Measurements from ENCODE around the gene PRKCQ. TPM values are rescaled to one million over a fixed set of nuclear protein-coding genes. Genes with fewer than 3 reads are reported as not detected.

The PRKCQ gene
- total and polyA plus RNA-seq, 3 experiments from 2014 or later, result 44.1 to 55.3 (median 46.7) TPM

DNA sequence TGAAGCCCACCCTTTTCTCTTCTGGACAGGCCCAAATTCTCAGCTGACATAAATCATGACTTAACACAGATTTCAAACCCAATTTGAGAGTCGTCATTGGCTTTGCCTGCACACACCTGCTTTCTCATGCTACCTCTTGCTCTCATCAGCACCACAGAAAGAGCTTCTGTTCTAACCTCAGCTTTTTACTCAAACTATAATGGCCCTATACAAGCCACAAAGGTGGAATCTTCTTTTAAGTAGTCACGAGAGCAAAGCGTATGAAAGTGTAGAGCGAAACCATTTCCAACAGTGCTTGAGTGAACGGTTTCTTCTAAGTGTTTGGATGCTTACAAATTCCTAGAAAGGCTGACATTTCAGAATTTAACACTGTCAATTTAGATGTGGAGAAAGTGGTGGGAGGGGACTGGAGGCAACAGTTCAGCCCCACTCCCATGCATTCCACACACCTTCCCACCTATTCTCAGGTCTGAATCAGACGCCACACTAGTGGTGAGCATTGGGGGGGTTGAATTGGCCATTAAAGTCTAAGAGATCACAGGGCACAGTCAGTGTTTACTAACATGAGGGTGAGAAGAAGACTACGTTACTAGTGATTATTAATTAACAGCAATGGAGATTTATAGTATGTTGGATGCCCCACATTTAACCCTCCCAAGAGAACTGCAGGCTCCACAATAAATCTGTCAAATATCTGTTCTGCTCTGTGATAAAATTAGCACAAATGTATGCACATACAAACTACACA, 114.0 kb downstream of the PRKCQ start:
- POLR2A ChIA-PET, result no interaction called here
- Mint-ChIP-seq H3K9me3 (peaks cover 0 to 1% (median 0%) of the 10 kb centered on the region in 5 donors), H3K36me3 (peaks cover 40 to 95% (median 40%) of the 10 kb centered on the region in 3 donors), H3K4me1 (peaks cover 20 to 36% (median 27%) of the 10 kb centered on the region in 3 donors), H3K27me3 (peaks cover 0 to 1% of the 10 kb centered on the region in 2 donors), H3K27ac (peak overlapping the region in 6 of 8 donors; percentile 9 to 71 (median 42)), H3K4me3 (no peak overlapping the region)
- CTCF ChIA-PET, result interaction anchor here (0.6 to 1.2 kb wide), 4 partner anchors 20 to 1600 kb away, joined by 3 to 5 read pairs (median 4); no protein-coding TSS in a partner anchor
- no peaks in the 10 kb centered on the region for H3K27me3 ChIP-seq (ENCODE audit: insufficient read depth, low read length, poor library complexity, severe bottlenecking)
- no peak overlapping the region for H3K4me3 ChIP-seq (ENCODE audit: low read length)
- H3K9me3 ChIP-seq (ENCODE audit: low read length), result no peaks in the 10 kb centered on the region
- H3K4me1 ChIP-seq (ENCODE audit: insufficient read depth, low read length), result no peaks in the 10 kb centered on the region
- DNase-seq, result no peak
- peaks cover 53% of the 10 kb centered on the region for H3K36me3 ChIP-seq (ENCODE audit: insufficient read depth, low read length)
- H3K27ac ChIP-seq (ENCODE audit: low read depth, low read length), result no peak overlapping the region

DNA sequence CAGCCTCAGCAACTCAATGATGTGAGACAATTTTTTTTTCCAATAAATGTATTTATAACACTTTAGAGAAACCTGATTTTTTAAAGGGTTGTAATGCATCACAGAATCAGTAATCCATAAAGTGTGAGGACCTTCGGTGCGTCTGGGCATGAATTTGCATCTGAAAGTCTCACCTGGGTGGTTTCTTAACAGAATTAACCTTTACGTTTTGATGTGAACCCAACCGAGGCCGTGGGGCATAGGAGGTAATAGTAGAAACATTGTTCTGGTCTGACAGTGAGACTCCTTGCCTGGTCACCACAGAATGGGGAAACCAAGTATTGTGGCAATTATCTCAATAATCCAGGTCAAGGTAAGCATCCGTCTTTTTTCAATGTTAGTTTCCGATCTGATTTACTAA, 114.6 kb downstream of the PRKCQ start:
- H3K4me3 ChIP-seq (ENCODE audit: low read length), result no peak overlapping the region
- no peak overlapping the region for H3K4me3 Mint-ChIP-seq
- ChIA-PET POLR2A (no interaction called here), CTCF (no interaction called here)
- DNase-seq, result no peak
- no peaks in the 10 kb centered on the region for H3K9me3 ChIP-seq (ENCODE audit: low read length)
- H3K9me3 Mint-ChIP-seq, result peaks cover 0 to 2% (median 0%) of the 10 kb centered on the region in 5 donors
- H3K27me3 Mint-ChIP-seq, result peaks cover 0 to 6% of the 10 kb centered on the region in 2 donors
- no peaks in the 10 kb centered on the region for H3K4me1 ChIP-seq (ENCODE audit: insufficient read depth, low read length)
- peaks cover 58% of the 10 kb centered on the region for H3K36me3 ChIP-seq (ENCODE audit: insufficient read depth, low read length)
- H3K27ac Mint-ChIP-seq, result peak overlapping the region in 6 of 8 donors; percentile 9 to 71 (median 41)
- H3K27me3 ChIP-seq (ENCODE audit: insufficient read depth, low read length, poor library complexity, severe bottlenecking), result no peaks in the 10 kb centered on the region
- peaks cover 20 to 35% (median 27%) of the 10 kb centered on the region in 3 donors for H3K4me1 Mint-ChIP-seq
- peaks cover 42 to 95% (median 43%) of the 10 kb centered on the region in 3 donors for H3K36me3 Mint-ChIP-seq
- H3K27ac ChIP-seq (ENCODE audit: low read depth, low read length), result no peak overlapping the region

DNA sequence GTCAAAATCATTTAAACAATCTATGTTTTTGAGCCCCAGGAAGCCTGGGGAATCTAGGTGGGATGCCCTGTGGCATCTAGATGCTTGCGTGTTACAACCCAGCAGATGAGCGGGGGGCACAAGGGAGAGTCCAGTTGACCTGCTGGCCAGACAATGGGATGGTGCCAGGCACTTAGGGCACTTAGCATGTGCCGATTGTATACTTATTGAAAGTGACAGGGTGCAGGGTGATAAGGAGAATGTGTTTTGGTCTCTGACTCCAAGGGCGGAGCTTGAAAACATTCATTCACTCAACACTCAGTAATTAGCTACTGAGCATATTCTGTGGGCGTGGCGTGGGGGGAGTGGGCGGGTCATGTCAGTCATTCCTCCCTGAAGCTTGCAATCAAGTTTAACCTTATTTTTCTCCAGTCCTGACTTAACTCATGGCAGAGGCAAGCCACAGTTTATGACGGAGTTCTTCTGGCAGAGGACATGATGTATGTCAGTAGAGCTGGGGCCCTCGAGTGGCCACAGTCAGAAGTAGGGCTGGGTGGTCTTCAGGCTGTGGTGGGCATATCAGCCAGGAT, 115.1 kb downstream of the PRKCQ start:
- Mint-ChIP-seq H3K4me3 (no peak overlapping the region), H3K36me3 (peaks cover 42 to 94% (median 46%) of the 10 kb centered on the region in 3 donors), H3K9me3 (peaks cover 0 to 2% (median 0%) of the 10 kb centered on the region in 5 donors), H3K4me1 (peaks cover 16 to 30% (median 27%) of the 10 kb centered on the region in 3 donors), H3K27me3 (peaks cover 0 to 6% of the 10 kb centered on the region in 2 donors), H3K27ac (peak overlapping the region in 2 of 8 donors; percentile 11 to 34)
- CTCF ChIA-PET, result no interaction called here
- POLR2A ChIA-PET, result no interaction called here
- no peak overlapping the region for H3K27ac ChIP-seq (ENCODE audit: low read depth, low read length)
- H3K4me1 ChIP-seq (ENCODE audit: insufficient read depth, low read length), result no peaks in the 10 kb centered on the region
- no peak for DNase-seq
- H3K27me3 ChIP-seq (ENCODE audit: insufficient read depth, low read length, poor library complexity, severe bottlenecking), result no peaks in the 10 kb centered on the region
- no peaks in the 10 kb centered on the region for H3K9me3 ChIP-seq (ENCODE audit: low read length)
- no peak overlapping the region for H3K4me3 ChIP-seq (ENCODE audit: low read length)
- peaks cover 63% of the 10 kb centered on the region for H3K36me3 ChIP-seq (ENCODE audit: insufficient read depth, low read length)

DNA sequence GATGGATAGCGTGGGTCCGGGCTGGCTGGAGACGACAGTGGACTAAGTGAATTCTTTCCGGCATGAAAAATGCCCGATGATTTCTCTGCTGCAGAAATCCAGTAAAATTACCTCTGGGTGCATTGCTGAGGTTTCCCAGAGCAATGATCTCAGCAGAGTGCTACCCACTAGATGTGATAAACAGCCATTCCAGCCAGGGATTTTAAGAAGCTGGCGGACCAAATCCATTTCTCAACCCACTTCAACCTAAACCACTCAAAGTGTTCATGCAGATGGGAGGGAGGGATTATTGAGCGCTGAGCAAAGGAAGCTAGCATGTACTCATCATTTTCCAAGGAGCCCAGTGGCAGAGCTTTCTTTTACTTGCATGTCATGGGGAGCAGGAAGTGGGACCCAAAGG, 116.7 kb downstream of the PRKCQ start:
- no peaks in the 10 kb centered on the region for H3K4me1 ChIP-seq (ENCODE audit: insufficient read depth, low read length)
- Mint-ChIP-seq H3K36me3 (peaks cover 45 to 96% (median 55%) of the 10 kb centered on the region in 3 donors), H3K4me1 (peaks cover 22 to 38% (median 36%) of the 10 kb centered on the region in 3 donors), H3K27me3 (peaks cover 0 to 5% of the 10 kb centered on the region in 2 donors), H3K27ac (peak overlapping the region in 1 of 8 donors; percentile 22), H3K9me3 (peaks cover 0 to 2% (median 0%) of the 10 kb centered on the region in 5 donors), H3K4me3 (no peak overlapping the region)
- H3K36me3 ChIP-seq (ENCODE audit: insufficient read depth, low read length), result peaks cover 74% of the 10 kb centered on the region
- no peaks in the 10 kb centered on the region for H3K9me3 ChIP-seq (ENCODE audit: low read length)
- H3K27me3 ChIP-seq (ENCODE audit: insufficient read depth, low read length, poor library complexity, severe bottlenecking), result no peaks in the 10 kb centered on the region
- ChIA-PET POLR2A (interaction anchor here (0.7 to 0.9 kb wide), 2 partner anchors 10 to 12 kb away, joined by 3 read pairs; no protein-coding TSS in a partner anchor), CTCF (interaction anchor here (1.4 kb wide), 2 partner anchors 10 to 138 kb away, joined by 3 to 4 read pairs; no protein-coding TSS in a partner anchor)
- no peak overlapping the region for H3K4me3 ChIP-seq (ENCODE audit: low read length)
- no peak for DNase-seq
- H3K27ac ChIP-seq (ENCODE audit: low read depth, low read length), result no peak overlapping the region

DNA sequence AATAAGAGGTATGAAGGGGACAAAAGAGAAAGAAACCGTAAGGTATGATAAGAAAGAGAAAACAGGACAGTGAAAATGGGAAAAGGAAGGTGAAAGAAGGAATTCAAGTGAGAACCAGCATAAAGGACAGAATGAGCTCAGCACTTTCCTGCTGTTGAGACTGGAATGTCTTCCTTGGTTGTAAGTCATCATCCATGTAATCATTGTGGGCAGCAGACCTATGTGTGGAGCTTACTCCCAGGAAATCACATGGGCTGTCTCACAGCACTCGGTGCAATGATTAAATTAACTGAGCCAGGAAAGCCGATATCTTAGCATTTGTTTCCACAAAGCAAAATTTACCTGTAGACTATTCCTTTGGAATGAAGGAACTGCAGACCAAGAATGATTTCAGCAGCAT, 118.1 kb downstream of the PRKCQ start:
- CTCF ChIA-PET, result interaction anchor here (1.0 kb wide), 1 partner anchor 12 kb away, joined by 3 read pairs; no protein-coding TSS in a partner anchor
- Mint-ChIP-seq H3K36me3 (peaks cover 58 to 96% (median 59%) of the 10 kb centered on the region in 3 donors), H3K27me3 (peaks cover 0 to 5% of the 10 kb centered on the region in 2 donors), H3K4me3 (no peak overlapping the region), H3K27ac (peak overlapping the region in 6 of 8 donors; percentile 1 to 43 (median 10)), H3K4me1 (peaks cover 22 to 39% (median 34%) of the 10 kb centered on the region in 3 donors), H3K9me3 (peaks cover 0 to 2% (median 0%) of the 10 kb centered on the region in 5 donors)
- POLR2A ChIA-PET, result interaction anchor here (0.6 kb wide), 1 partner anchor 12 kb away, joined by 3 read pairs; no protein-coding TSS in a partner anchor
- Histone ChIP-seq H3K27me3 (ENCODE audit: insufficient read depth, low read length, poor library complexity, severe bottlenecking) (no peaks in the 10 kb centered on the region), H3K4me3 (ENCODE audit: low read length) (no peak overlapping the region), H3K36me3 (ENCODE audit: insufficient read depth, low read length) (peaks cover 64% of the 10 kb centered on the region), H3K27ac (ENCODE audit: low read depth, low read length) (no peak overlapping the region), H3K4me1 (ENCODE audit: insufficient read depth, low read length) (no peaks in the 10 kb centered on the region), H3K9me3 (ENCODE audit: low read length) (no peaks in the 10 kb centered on the region)
- DNase-seq, result no peak

DNA sequence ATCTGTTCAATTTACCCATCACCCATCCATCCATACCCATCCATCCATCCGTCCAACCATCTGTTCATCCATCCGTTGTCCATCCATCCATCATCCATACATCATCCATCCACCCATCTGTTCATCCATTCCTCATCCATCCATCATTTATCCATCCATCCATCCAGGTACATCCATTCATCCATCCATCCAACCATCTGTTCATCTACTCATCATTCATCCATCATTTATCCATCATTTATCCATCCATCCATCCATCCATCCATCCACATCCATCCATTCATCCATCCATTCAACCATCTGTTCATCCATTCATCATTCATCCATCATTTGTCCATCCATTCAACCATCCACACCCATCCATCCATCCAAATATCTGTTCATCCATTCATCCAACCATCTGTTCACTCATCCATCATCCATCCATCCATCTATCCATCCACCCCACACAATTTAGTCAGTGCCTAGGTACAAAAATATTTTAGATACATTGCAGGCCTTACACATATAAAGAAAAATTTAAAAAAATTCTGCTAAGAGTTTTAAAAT, 119.1 kb downstream of the PRKCQ start:
- H3K4me1 Mint-ChIP-seq, result peaks cover 23 to 40% (median 30%) of the 10 kb centered on the region in 3 donors
- CTCF ChIA-PET, result no interaction called here
- DNase-seq, result no peak

DNA sequence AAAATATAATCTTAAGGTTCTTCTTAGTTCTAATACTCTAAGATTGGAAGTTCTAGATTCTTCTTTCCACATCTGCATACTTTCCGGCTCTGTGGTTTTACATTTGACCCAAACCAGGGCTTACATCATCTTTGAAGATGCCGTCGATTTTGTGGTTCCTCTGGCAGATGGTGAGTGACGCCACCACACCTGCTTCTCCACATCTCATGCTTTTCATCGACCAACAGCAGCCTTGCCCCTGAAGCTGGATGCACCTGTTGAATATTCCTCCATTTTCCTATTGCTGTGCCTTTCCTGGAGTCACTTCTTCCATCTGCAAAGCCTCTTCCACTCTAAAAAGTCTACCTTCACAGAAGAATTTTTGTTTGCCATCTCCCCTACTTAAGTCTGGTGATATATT, 121.3 kb downstream of the PRKCQ start:
- no peak for DNase-seq
- peaks cover 81% of the 10 kb centered on the region for H3K36me3 ChIP-seq (ENCODE audit: insufficient read depth, low read length)
- Mint-ChIP-seq H3K4me3 (peak overlapping the region in 2 of 7 donors; percentile 15 to 51), H3K27me3 (peaks cover 0 to 5% of the 10 kb centered on the region in 2 donors), H3K36me3 (peaks cover 73 to 96% (median 75%) of the 10 kb centered on the region in 3 donors), H3K27ac (peak overlapping the region; percentile 5 to 95 (median 40)), H3K9me3 (peaks cover 0 to 2% (median 0%) of the 10 kb centered on the region in 5 donors), H3K4me1 (peaks cover 21 to 47% (median 45%) of the 10 kb centered on the region in 3 donors)
- ChIA-PET POLR2A (no interaction called here), CTCF (interaction anchor here (0.8 to 1.5 kb wide), 2 partner anchors 40 to 210 kb away, joined by 3 read pairs; no protein-coding TSS in a partner anchor)
- H3K27me3 ChIP-seq (ENCODE audit: insufficient read depth, low read length, poor library complexity, severe bottlenecking), result no peaks in the 10 kb centered on the region
- H3K4me3 ChIP-seq (ENCODE audit: low read length), result no peak overlapping the region
- H3K9me3 ChIP-seq (ENCODE audit: low read length), result no peaks in the 10 kb centered on the region
- H3K27ac ChIP-seq (ENCODE audit: low read depth, low read length), result no peak overlapping the region
- H3K4me1 ChIP-seq (ENCODE audit: insufficient read depth, low read length), result no peaks in the 10 kb centered on the region

More for the DNA sequence above, 119.1 kb downstream of the PRKCQ start:
- Histone ChIP-seq H3K4me1 (ENCODE audit: insufficient read depth, low read length) (no peaks in the 10 kb centered on the region), H3K27ac (ENCODE audit: low read depth, low read length) (no peak overlapping the region), H3K27me3 (ENCODE audit: insufficient read depth, low read length, poor library complexity, severe bottlenecking) (no peaks in the 10 kb centered on the region), H3K36me3 (ENCODE audit: insufficient read depth, low read length) (peaks cover 65% of the 10 kb centered on the region), H3K4me3 (ENCODE audit: low read length) (no peak overlapping the region), H3K9me3 (ENCODE audit: low read length) (no peaks in the 10 kb centered on the region)
- POLR2A ChIA-PET, result no interaction called here
- Mint-ChIP-seq H3K27me3 (peaks cover 0 to 5% of the 10 kb centered on the region in 2 donors), H3K36me3 (peaks cover 63 to 96% (median 68%) of the 10 kb centered on the region in 3 donors), H3K27ac (peak overlapping the region; percentile 5 to 92 (median 60)), H3K4me3 (peak overlapping the region in 2 of 7 donors; percentile 8 to 60), H3K9me3 (peaks cover 0 to 2% (median 0%) of the 10 kb centered on the region in 5 donors)
